ENCODE data around the gene DQX1. TPM values are rescaled to one million over a fixed set of nuclear protein-coding genes. Genes with fewer than 3 reads are reported as not detected.

Gene DQX1
- total RNA-seq, 2 donors from 2014 or later: 2.0 TPM; not detected in 1

DNA sequence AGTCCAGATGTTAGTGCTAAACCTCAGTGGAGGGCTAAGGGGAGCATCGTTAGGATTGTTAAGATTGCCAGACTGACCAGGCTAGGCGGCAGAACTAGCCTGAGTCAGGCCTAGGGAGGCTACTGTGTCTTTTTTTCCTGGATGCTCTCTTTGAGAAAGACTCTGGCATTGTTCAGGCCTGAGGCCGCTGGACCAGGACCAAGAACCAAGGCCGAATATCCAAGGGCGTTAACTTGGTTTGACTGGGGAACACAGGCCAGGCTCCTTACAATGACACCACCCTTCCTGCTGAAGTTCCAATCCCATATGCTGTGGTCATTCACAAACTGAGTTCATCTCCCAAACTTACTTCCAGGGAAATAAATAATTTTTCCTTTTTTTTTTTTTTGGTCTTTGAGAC lies 14.3 kb upstream of the DQX1 start:
- H3K27me3 ChIP-seq: no peaks in the 10 kb centered on the region
- H3K4me1 ChIP-seq: no peaks in the 10 kb centered on the region
- no peak for TF ChIP-seq POLR2A (IDR thresholded peaks at IDR 0.05)
- TF ChIP-seq, protein P1, sequence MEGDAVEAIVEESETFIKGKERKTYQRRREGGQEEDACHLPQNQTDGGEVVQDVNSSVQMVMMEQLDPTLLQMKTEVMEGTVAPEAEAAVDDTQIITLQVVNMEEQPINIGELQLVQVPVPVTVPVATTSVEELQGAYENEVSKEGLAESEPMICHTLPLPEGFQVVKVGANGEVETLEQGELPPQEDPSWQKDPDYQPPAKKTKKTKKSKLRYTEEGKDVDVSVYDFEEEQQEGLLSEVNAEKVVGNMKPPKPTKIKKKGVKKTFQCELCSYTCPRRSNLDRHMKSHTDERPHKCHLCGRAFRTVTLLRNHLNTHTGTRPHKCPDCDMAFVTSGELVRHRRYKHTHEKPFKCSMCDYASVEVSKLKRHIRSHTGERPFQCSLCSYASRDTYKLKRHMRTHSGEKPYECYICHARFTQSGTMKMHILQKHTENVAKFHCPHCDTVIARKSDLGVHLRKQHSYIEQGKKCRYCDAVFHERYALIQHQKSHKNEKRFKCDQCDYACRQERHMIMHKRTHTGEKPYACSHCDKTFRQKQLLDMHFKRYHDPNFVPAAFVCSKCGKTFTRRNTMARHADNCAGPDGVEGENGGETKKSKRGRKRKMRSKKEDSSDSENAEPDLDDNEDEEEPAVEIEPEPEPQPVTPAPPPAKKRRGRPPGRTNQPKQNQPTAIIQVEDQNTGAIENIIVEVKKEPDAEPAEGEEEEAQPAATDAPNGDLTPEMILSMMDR (IDR thresholded peaks at IDR 0.05): no peak
- H3K27ac ChIP-seq: no peak overlapping the region
- H3K9me3 ChIP-seq: no peaks in the 10 kb centered on the region
- 49 to 64% methylated on average over 5 of the region's 5 CpGs for WGBS, 2 donors
- H3K4me3 ChIP-seq: no peak overlapping the region
- no peaks in the 10 kb centered on the region for H3K36me3 ChIP-seq (replicated peaks in 1 of 2; ENCODE audit: insufficient read depth in 1 of 2, low read depth in 2 of 2)
- DNase-seq (no peak), ATAC-seq (peak; percentile 24)
- intact Hi-C loops (cut with DNase I): no loop called here

- 48 to 53% methylated on average over 7 of the region's 7 CpGs for WGBS, 2 donors
- Histone ChIP-seq H3K36me3 (replicated peaks in 1 of 2; ENCODE audit: insufficient read depth in 1 of 2, low read depth in 2 of 2) (no peaks in the 10 kb centered on the region), H3K9me3 (no peaks in the 10 kb centered on the region), H3K4me1 (no peaks in the 10 kb centered on the region), H3K27me3 (no peaks in the 10 kb centered on the region), H3K27ac (no peak overlapping the region), H3K4me3 (no peak overlapping the region)
- DNase-seq: no peak
- TF ChIP-seq POLR2A (IDR thresholded peaks at IDR 0.05): no peak
- TF ChIP-seq, protein P1 (IDR thresholded peaks at IDR 0.05): no peak
- intact Hi-C loops (cut with DNase I): no loop called here
- ATAC-seq: no peak
Measured at GRCh38 chr2:74538881-74539339, 12.9 kb upstream of the DQX1 start.

GRCh38 chr2:74537140-74537539 lies 11.1 kb upstream of the DQX1 start:
- ATAC-seq (no peak), DNase-seq (no peak)
- Histone ChIP-seq H3K4me1 (no peaks in the 10 kb centered on the region), H3K36me3 (replicated peaks in 1 of 2; ENCODE audit: insufficient read depth in 1 of 2, low read depth in 2 of 2) (no peaks in the 10 kb centered on the region), H3K9me3 (no peaks in the 10 kb centered on the region), H3K4me3 (no peak overlapping the region), H3K27me3 (no peaks in the 10 kb centered on the region), H3K27ac (no peak overlapping the region)
- TF ChIP-seq, protein P1 (IDR thresholded peaks at IDR 0.05): no peak
- TF ChIP-seq POLR2A (IDR thresholded peaks at IDR 0.05): no peak
- intact Hi-C loops (cut with DNase I): no loop called here
- 38 to 48% methylated on average over 4 of the region's 4 CpGs for WGBS, 2 donors

- intact Hi-C loops (cut with DNase I): no loop called here
- TF ChIP-seq, protein P1 (IDR thresholded peaks at IDR 0.05): no peak
- TF ChIP-seq POLR2A (IDR thresholded peaks at IDR 0.05): no peak
- ATAC-seq (no peak), DNase-seq (no peak)
- no peaks in the 10 kb centered on the region for H3K27me3 ChIP-seq
- H3K27ac ChIP-seq: no peak overlapping the region
- 72 to 73% methylated on average over 21 to 23 of the region's 23 CpGs for WGBS, 2 donors
- peaks cover under 1% of the 10 kb centered on the region for H3K4me1 ChIP-seq
- H3K9me3 ChIP-seq: no peaks in the 10 kb centered on the region
- H3K36me3 ChIP-seq (replicated peaks in 1 of 2; ENCODE audit: insufficient read depth in 1 of 2, low read depth in 2 of 2): no peaks in the 10 kb centered on the region
- H3K4me3 ChIP-seq: no peak overlapping the region
Measured at GRCh38 chr2:74536166-74536950, 10.3 kb upstream of the DQX1 start.
